Measurements from ENCODE around the gene CORO2B. TPM values are rescaled to one million over a fixed set of nuclear protein-coding genes. Genes with fewer than 3 reads are reported as not detected.

The CORO2B gene
- total RNA-seq, 1 donor from 2014 or later, result 11.0 TPM

GRCh38 chr15:68651916-68652525, 73.2 kb downstream of the CORO2B start:
- intact Hi-C loops (cut with DNase I), result loop anchor here (5.0 kb wide), 1 partner anchor 95 kb away; no protein-coding TSS in a partner anchor
- Histone ChIP-seq H3K36me3 (no peaks in the 10 kb centered on the region), H3K27ac (no peak overlapping the region), H3K9me3 (no peaks in the 10 kb centered on the region), H3K4me3 (no peak overlapping the region), H3K27me3 (no peaks in the 10 kb centered on the region), H3K4me1 (no peaks in the 10 kb centered on the region)
- DNase-seq (ENCODE audit: low spot score in 2 of 2), result peak in 1 of 2 donors; percentile 38
- TF ChIP-seq CTCF (IDR thresholded peaks at IDR 0.05), result no peak

- no peaks in the 10 kb centered on the region for H3K9me3 ChIP-seq
- no peak overlapping the region for H3K27ac ChIP-seq
- no peak overlapping the region for H3K4me3 ChIP-seq
- no peak for TF ChIP-seq CTCF (IDR thresholded peaks at IDR 0.05)
- no peaks in the 10 kb centered on the region for H3K36me3 ChIP-seq
- no peaks in the 10 kb centered on the region for H3K4me1 ChIP-seq
- DNase-seq (ENCODE audit: low spot score in 2 of 2), result peak in 1 of 2 donors; percentile 24
- no peaks in the 10 kb centered on the region for H3K27me3 ChIP-seq
- intact Hi-C loops (cut with DNase I), result loop anchor here (5.0 kb wide), 1 partner anchor 96 kb away; no protein-coding TSS in a partner anchor
These were observed 74.3 kb downstream of the CORO2B start for GRCh38 chr15:68653031-68653635.

GRCh38 chr15:68653801-68654200, 75.0 kb downstream of the CORO2B start:
- intact Hi-C loops (cut with DNase I), result loop anchor here (5.0 kb wide), 1 partner anchor 96 kb away; no protein-coding TSS in a partner anchor
- Histone ChIP-seq H3K27ac (no peak overlapping the region), H3K27me3 (no peaks in the 10 kb centered on the region), H3K4me3 (no peak overlapping the region), H3K9me3 (no peaks in the 10 kb centered on the region), H3K36me3 (no peaks in the 10 kb centered on the region), H3K4me1 (no peaks in the 10 kb centered on the region)
- TF ChIP-seq CTCF (IDR thresholded peaks at IDR 0.05), result no peak
- no peak for DNase-seq (ENCODE audit: low spot score in 2 of 2)

GRCh38 chr15:68654786-68655560, 76.2 kb downstream of the CORO2B start:
- Histone ChIP-seq H3K9me3 (no peaks in the 10 kb centered on the region), H3K4me1 (no peaks in the 10 kb centered on the region), H3K4me3 (no peak overlapping the region), H3K27me3 (no peaks in the 10 kb centered on the region), H3K36me3 (no peaks in the 10 kb centered on the region), H3K27ac (no peak overlapping the region)
- intact Hi-C loops (cut with DNase I), result loop anchor here (5.0 kb wide), 1 partner anchor 98 kb away; no protein-coding TSS in a partner anchor
- TF ChIP-seq CTCF (IDR thresholded peaks at IDR 0.05), result no peak
- peak in 1 of 2 donors; percentile 34 for DNase-seq (ENCODE audit: low spot score in 2 of 2)

- DNase-seq (ENCODE audit: low spot score in 2 of 2), result peak in 1 of 2 donors; percentile 16
- Histone ChIP-seq H3K4me3 (no peak overlapping the region), H3K4me1 (no peaks in the 10 kb centered on the region), H3K27me3 (no peaks in the 10 kb centered on the region), H3K36me3 (no peaks in the 10 kb centered on the region), H3K9me3 (no peaks in the 10 kb centered on the region), H3K27ac (no peak overlapping the region)
- intact Hi-C loops (cut with DNase I), result no loop called here
- no peak for TF ChIP-seq CTCF (IDR thresholded peaks at IDR 0.05)
These were observed 77.1 kb downstream of the CORO2B start for GRCh38 chr15:68655686-68656437.

All from ascending aorta (tissue), 2 donors.